ENCODE measurements around the gene VPS54. TPM values are rescaled to one million over a fixed set of nuclear protein-coding genes. Genes with fewer than 3 reads are reported as not detected.

VPS54 gene
- polyA plus RNA-seq, 1 donor (not counting 4 experiments of a cell fraction or from before 2014, with no cell fraction given) = 18.2 TPM

- H3K4me1 ChIP-seq (ENCODE audit: control insufficient read depth, extremely low read depth, insufficient read depth, low read length) = peaks cover 37% of the 10 kb centered on the region
- dilution Hi-C loops (cut with MboI; ENCODE audit: extremely low pct_ligation_motif_present, low sequenced_read_pairs) = no loop called here
- FAIRE-seq (no peak), DNase-seq (ENCODE audit: low read depth, low spot score) (no peak)
- no peak overlapping the region for H3K4me3 ChIP-seq (ENCODE audit: control insufficient read depth in 2 of 3, extremely low read depth in 1 of 3, insufficient read depth in 2 of 3, low read depth in 1 of 3, low read length in 3 of 3)
- H3K9me3 ChIP-seq (ENCODE audit: control insufficient read depth, low read depth, low read length) = peaks cover 3% of the 10 kb centered on the region
- no peaks in the 10 kb centered on the region for H4K20me1 ChIP-seq (ENCODE audit: control insufficient read depth, extremely low read depth, insufficient read depth, low read length)
- no peaks in the 10 kb centered on the region for H3K27me3 ChIP-seq (ENCODE audit: control insufficient read depth, extremely low read depth, insufficient read depth, low read length)
- H2AFZ ChIP-seq (ENCODE audit: control insufficient read depth, low read length) = no peak overlapping the region
- no peak for TF ChIP-seq EZH2 (IDR thresholded peaks at IDR 0.05; ENCODE audit: low read length)
- TF ChIP-seq, protein P1, sequence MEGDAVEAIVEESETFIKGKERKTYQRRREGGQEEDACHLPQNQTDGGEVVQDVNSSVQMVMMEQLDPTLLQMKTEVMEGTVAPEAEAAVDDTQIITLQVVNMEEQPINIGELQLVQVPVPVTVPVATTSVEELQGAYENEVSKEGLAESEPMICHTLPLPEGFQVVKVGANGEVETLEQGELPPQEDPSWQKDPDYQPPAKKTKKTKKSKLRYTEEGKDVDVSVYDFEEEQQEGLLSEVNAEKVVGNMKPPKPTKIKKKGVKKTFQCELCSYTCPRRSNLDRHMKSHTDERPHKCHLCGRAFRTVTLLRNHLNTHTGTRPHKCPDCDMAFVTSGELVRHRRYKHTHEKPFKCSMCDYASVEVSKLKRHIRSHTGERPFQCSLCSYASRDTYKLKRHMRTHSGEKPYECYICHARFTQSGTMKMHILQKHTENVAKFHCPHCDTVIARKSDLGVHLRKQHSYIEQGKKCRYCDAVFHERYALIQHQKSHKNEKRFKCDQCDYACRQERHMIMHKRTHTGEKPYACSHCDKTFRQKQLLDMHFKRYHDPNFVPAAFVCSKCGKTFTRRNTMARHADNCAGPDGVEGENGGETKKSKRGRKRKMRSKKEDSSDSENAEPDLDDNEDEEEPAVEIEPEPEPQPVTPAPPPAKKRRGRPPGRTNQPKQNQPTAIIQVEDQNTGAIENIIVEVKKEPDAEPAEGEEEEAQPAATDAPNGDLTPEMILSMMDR (optimal IDR thresholded peaks at IDR 0.05 in 1 of 3, IDR thresholded peaks at IDR 0.05 in 1 of 3, conservative IDR thresholded peaks at IDR 0.05 in 1 of 3; ENCODE audit: extremely low read depth in 1 of 3, insufficient read depth in 2 of 3, low read length in 3 of 3) = no peak
- no peak overlapping the region for H3K27ac ChIP-seq (ENCODE audit: control insufficient read depth, insufficient read depth, low read length)
- peaks cover 32% of the 10 kb centered on the region for H3K79me2 ChIP-seq (ENCODE audit: control insufficient read depth, insufficient read depth, low read length)
- no peaks in the 10 kb centered on the region for H3K9me1 ChIP-seq (ENCODE audit: control insufficient read depth, extremely low read depth, insufficient read depth, low read length)
- no peak overlapping the region for H3K4me2 ChIP-seq (ENCODE audit: control insufficient read depth, extremely low read depth, insufficient read depth, low read depth, low read length)
- H3K9ac ChIP-seq (ENCODE audit: control insufficient read depth, extremely low read depth, insufficient read depth, low read length) = no peak overlapping the region
- peaks cover 2 to 9% of the 10 kb centered on the region in 2 experiments for H3K36me3 ChIP-seq (ENCODE audit: control insufficient read depth in 2 of 2, extremely low read depth in 1 of 2, insufficient read depth in 2 of 2, low read length in 2 of 2)
Measured at GRCh38 chr2:63871864-63872263, 147.4 kb downstream of the VPS54 start.

DNA sequence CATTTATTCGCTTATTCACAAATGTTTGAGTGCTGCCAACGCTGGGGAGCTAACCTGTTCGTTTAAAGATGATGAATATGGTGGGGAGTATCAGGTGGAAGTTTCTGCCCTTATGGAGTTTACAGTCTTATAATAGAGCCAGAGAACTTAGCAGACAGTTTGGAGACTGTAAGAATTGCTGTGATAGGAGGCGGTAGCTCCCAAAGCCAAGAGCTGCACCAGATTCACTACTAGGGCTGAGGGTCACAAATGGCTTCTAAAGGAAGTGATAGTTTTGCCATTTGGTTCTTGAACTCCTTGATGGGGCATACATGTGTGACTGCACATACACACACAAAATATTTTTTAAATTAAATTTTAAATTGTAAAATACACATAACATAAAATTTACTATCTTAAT, 148.5 kb downstream of the VPS54 start:
- Histone ChIP-seq H3K79me2 (ENCODE audit: control insufficient read depth, insufficient read depth, low read length) (peaks cover 35% of the 10 kb centered on the region), H3K4me2 (ENCODE audit: control insufficient read depth, extremely low read depth, insufficient read depth, low read depth, low read length) (no peak overlapping the region), H3K27ac (ENCODE audit: control insufficient read depth, insufficient read depth, low read length) (no peak overlapping the region), H3K4me1 (ENCODE audit: control insufficient read depth, extremely low read depth, insufficient read depth, low read length) (peaks cover 39% of the 10 kb centered on the region), H3K9ac (ENCODE audit: control insufficient read depth, extremely low read depth, insufficient read depth, low read length) (no peak overlapping the region), H3K9me3 (ENCODE audit: control insufficient read depth, low read depth, low read length) (peaks cover 3% of the 10 kb centered on the region), H3K4me3 (ENCODE audit: control insufficient read depth in 2 of 3, extremely low read depth in 1 of 3, insufficient read depth in 2 of 3, low read depth in 1 of 3, low read length in 3 of 3) (no peak overlapping the region), H4K20me1 (ENCODE audit: control insufficient read depth, extremely low read depth, insufficient read depth, low read length) (no peaks in the 10 kb centered on the region), H3K27me3 (ENCODE audit: control insufficient read depth, extremely low read depth, insufficient read depth, low read length) (no peaks in the 10 kb centered on the region), H3K9me1 (ENCODE audit: control insufficient read depth, extremely low read depth, insufficient read depth, low read length) (no peaks in the 10 kb centered on the region), H3K36me3 (ENCODE audit: control insufficient read depth in 2 of 2, extremely low read depth in 1 of 2, insufficient read depth in 2 of 2, low read length in 2 of 2) (peaks cover 2 to 12% of the 10 kb centered on the region in 2 experiments), H2AFZ (ENCODE audit: control insufficient read depth, low read length) (no peak overlapping the region)
- no peak for FAIRE-seq
- DNase-seq (ENCODE audit: low read depth, low spot score) = no peak
- dilution Hi-C loops (cut with MboI; ENCODE audit: extremely low pct_ligation_motif_present, low sequenced_read_pairs) = no loop called here
- TF ChIP-seq EZH2 (IDR thresholded peaks at IDR 0.05; ENCODE audit: low read length) = no peak
- TF ChIP-seq, protein P1 (optimal IDR thresholded peaks at IDR 0.05 in 1 of 3, IDR thresholded peaks at IDR 0.05 in 1 of 3, conservative IDR thresholded peaks at IDR 0.05 in 1 of 3; ENCODE audit: extremely low read depth in 1 of 3, insufficient read depth in 2 of 3, low read length in 3 of 3) = no peak
